Keratinocyte (primary cell): ENCODE measurements around the gene JAG2. TPM values are rescaled to one million over a fixed set of nuclear protein-coding genes. Genes with fewer than 3 reads are reported as not detected.
A peak's percentile ranks its signal among the peaks of the same experiment; 100 is the strongest.

Experiments
- DNase-seq: peaks from one replicate; pipeline ENCODE4 v3.0.0-alpha.2; 2011; ENCODE audit warnings: low read depth, missing footprints, low spot score
- FAIRE-seq: peaks from 2 replicates; lab custom pipeline; 2011; peaks lifted over from hg19 to GRCh38; lab: Jason Lieb, UNC
- H2AFZ ChIP-seq: 2 replicates; pipeline ENCODE4 v1.6.0; 2012; ENCODE audit warnings: low read length, control low read depth, inconsistent platforms; ENCODE audit not compliant: control insufficient read depth
- H3K27ac ChIP-seq: 2 replicates; pipeline ENCODE4 v1.5.1; 2011; ENCODE audit warnings: low read length; ENCODE audit not compliant: control insufficient read depth, insufficient read depth
- H3K27me3 ChIP-seq: 3 replicates; pipeline ENCODE4 v1.6.0; 2011; ENCODE audit warnings: low read length; ENCODE audit not compliant: control insufficient read depth, insufficient read depth; ENCODE audit errors: extremely low read depth
- H3K36me3 ChIP-seq, 2 experiments: 2 replicates in 1 of 2; 3 replicates in 1 of 2; pipeline ENCODE4 v1.5.1; 2011; ENCODE audit warnings: low read length in 2 of 2, mild to moderate bottlenecking in 1 of 2; ENCODE audit not compliant: control insufficient read depth in 2 of 2, insufficient read depth in 2 of 2; ENCODE audit errors: extremely low read depth in 1 of 2
- H3K4me1 ChIP-seq: 3 replicates; pipeline ENCODE4 v1.5.1; 2011; ENCODE audit warnings: low read length; ENCODE audit not compliant: control insufficient read depth, insufficient read depth; ENCODE audit errors: extremely low read depth
- H3K4me2 ChIP-seq: 3 replicates; pipeline ENCODE4 v1.6.0; 2011; ENCODE audit warnings: low read depth, low read length; ENCODE audit not compliant: control insufficient read depth, insufficient read depth; ENCODE audit errors: extremely low read depth
- H3K4me3 ChIP-seq, 3 experiments: fragments of 200-600 bp in 1 of 3; sonication (generic) in 1 of 3; 2 replicates in 2 of 3; 3 replicates in 1 of 3; pipeline ENCODE4 v1.5.1; 2011 to 2016; ENCODE audit warnings: low read length in 3 of 3, mild to moderate bottlenecking in 3 of 3, control low read depth in 2 of 3, inconsistent platforms in 1 of 3, low read depth in 1 of 3, mixed read lengths in 1 of 3, mixed run types in 1 of 3, moderate library complexity in 1 of 3; ENCODE audit not compliant: control insufficient read depth in 2 of 3, insufficient read depth in 2 of 3; ENCODE audit errors: extremely low read depth in 1 of 3
- H3K79me2 ChIP-seq: 2 replicates; pipeline ENCODE4 v1.6.0; 2012; ENCODE audit warnings: low read length; ENCODE audit not compliant: control insufficient read depth, insufficient read depth
- H3K9ac ChIP-seq: 3 replicates; pipeline ENCODE4 v1.6.0; 2011; ENCODE audit warnings: low read length; ENCODE audit not compliant: control insufficient read depth, insufficient read depth; ENCODE audit errors: extremely low read depth
- H3K9me1 ChIP-seq: 3 replicates; pipeline ENCODE4 v1.6.0; 2011; ENCODE audit warnings: low read length; ENCODE audit not compliant: control insufficient read depth, insufficient read depth; ENCODE audit errors: extremely low read depth
- H3K9me3 ChIP-seq: 2 replicates; pipeline ENCODE4 v1.5.1; 2012; ENCODE audit warnings: low read depth, low read length; ENCODE audit not compliant: control insufficient read depth
- H4K20me1 ChIP-seq: 3 replicates; pipeline ENCODE4 v1.6.0; 2011; ENCODE audit warnings: low read length; ENCODE audit not compliant: control insufficient read depth, insufficient read depth; ENCODE audit errors: extremely low read depth
- CTCF ChIP-seq, 3 experiments: IDR thresholded peaks in 1 of 3; conservative IDR thresholded peaks in 1 of 3; optimal IDR thresholded peaks in 1 of 3; 2 replicates in 2 of 3; 3 replicates in 1 of 3; pipeline versions ENCODE3 to v1.5.1; 2011; ENCODE audit warnings: low read length in 3 of 3, mild to moderate bottlenecking in 3 of 3, moderate library complexity in 2 of 3, control low read depth in 1 of 3, inconsistent platforms in 1 of 3; ENCODE audit not compliant: insufficient read depth in 2 of 3; ENCODE audit errors: extremely low read depth in 1 of 3
- EZH2 ChIP-seq: IDR thresholded peaks from one replicate; pipeline ENCODE4 v1.6.1; 2012; ENCODE audit warnings: inconsistent platforms, mild to moderate bottlenecking, low read length, moderate library complexity
- dilution Hi-C: fragments of 300-500 bp; cut with MboI; formaldehyde crosslinking; loops from one replicate; pipeline ENCODE4 v1.7.0; 2020; ENCODE audit warnings: low sequenced_read_pairs; ENCODE audit not compliant: extremely low pct_ligation_motif_present
- polyA plus RNA-seq, 5 experiments: library from polyadenylated mRNA; depleted of rRNA in 3 of 5; stranded (reverse) in 3 of 5; stranded (forward) in 1 of 5; unstranded in 1 of 5; fragments of >200 nt; gene quantifications; 1 replicate in 1 of 5; 2 replicates in 3 of 5; 3 replicates in 1 of 5; pipeline versions ENCODE4 v1.2.1 to v1.2.3, GENCODE V29; 2011 to 2012; ENCODE audit warnings: missing spikeins in 2 of 5, low read depth in 1 of 5, low replicate concordance in 1 of 5

Gene JAG2
- polyA plus RNA-seq, 1 donor (not counting 4 experiments of a cell fraction or from before 2014, with no cell fraction given), result 28.3 TPM

GRCh38 chr14:105097794-105098127 lies 70.8 kb downstream of the JAG2 start:
- dilution Hi-C loops, result no loop called here
- Histone ChIP-seq H3K9me3 (no peaks in the 10 kb centered on the region), H3K9me1 (no peaks in the 10 kb centered on the region), H4K20me1 (no peaks in the 10 kb centered on the region), H3K79me2 (no peaks in the 10 kb centered on the region), H3K9ac (no peak overlapping the region), H3K36me3 (no peaks in the 10 kb centered on the region), H3K27ac (peak overlapping the region; percentile 33), H3K4me1 (peaks cover 21% of the 10 kb centered on the region), H2AFZ (peak overlapping the region; percentile 68), H3K27me3 (no peaks in the 10 kb centered on the region), H3K4me2 (peak overlapping the region; percentile 64), H3K4me3 (no peak overlapping the region)
- TF ChIP-seq EZH2, result no peak
- FAIRE-seq (no peak), DNase-seq (no peak)

GRCh38 chr14:105096206-105096875 lies 72.2 kb downstream of the JAG2 start:
- H3K27me3 ChIP-seq, result no peaks in the 10 kb centered on the region
- no peaks in the 10 kb centered on the region for H3K9me3 ChIP-seq
- H3K79me2 ChIP-seq, result no peaks in the 10 kb centered on the region
- H4K20me1 ChIP-seq, result no peaks in the 10 kb centered on the region
- no peak overlapping the region for H3K27ac ChIP-seq
- H3K9me1 ChIP-seq, result no peaks in the 10 kb centered on the region
- dilution Hi-C loops, result no loop called here
- no peak for DNase-seq
- TF ChIP-seq EZH2 (no peak), CTCF (optimal IDR thresholded peaks at IDR 0.05 in 1 of 3, IDR thresholded peaks at IDR 0.05 in 1 of 3, conservative IDR thresholded peaks at IDR 0.05 in 1 of 3; ENCODE audit: extremely low read depth in 1 of 3, insufficient read depth in 2 of 3, low read length in 3 of 3) (no peak)
- H3K9ac ChIP-seq, result no peak overlapping the region
- no peak overlapping the region for H2AFZ ChIP-seq
- H3K4me2 ChIP-seq, result no peak overlapping the region
- FAIRE-seq, result no peak
- peaks cover 36% of the 10 kb centered on the region for H3K4me1 ChIP-seq
- H3K36me3 ChIP-seq, result no peaks in the 10 kb centered on the region
- no peak overlapping the region for H3K4me3 ChIP-seq
